ENCODE data around the gene PPM1F.
"Not testable (repeated sequence)": the region's sequence is repeated elsewhere in the genome, so short reads cannot be mapped to it uniquely, and the experiment has no call there.

The PPM1F gene

DNA sequence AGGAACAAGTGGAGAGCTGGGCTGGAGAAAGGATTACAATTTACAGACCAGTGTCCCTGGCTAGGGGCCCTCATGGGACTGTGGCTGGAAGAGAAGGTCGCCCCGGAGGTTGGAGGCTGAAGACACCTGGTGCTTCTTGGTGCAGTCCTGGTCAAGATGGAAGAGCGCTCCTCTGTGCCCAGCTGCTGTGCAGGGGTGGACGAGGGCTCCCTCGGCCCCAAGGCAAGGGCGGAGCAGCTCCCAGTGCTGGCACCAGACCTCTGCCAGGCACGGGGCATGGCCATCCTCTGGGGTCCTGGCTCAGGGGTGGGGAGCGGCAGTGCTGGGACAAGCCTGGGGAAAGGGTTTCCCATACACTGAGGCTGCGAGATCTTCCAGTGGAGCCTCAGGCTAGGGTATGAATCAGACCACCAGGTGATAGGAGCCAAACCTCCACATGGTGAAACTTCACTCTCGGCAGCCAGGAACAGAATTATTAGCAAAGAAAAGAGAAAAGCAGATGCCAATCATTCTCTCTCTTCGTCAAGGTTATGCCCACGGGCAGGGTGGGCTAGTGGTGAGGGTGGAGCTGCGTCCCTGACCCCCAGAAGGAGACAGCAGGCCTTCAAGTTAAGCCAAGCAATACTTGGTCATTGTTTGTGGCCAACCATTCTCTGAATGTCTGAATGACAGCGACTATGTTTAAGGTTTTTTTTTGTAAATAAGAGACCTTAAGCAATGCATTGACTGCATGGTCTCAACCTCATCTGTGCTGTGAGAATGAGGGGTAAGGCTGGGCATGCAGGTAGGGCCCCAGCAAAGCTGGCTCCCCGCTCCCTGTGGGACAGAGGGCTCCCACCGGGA, 32.1 kb downstream of the PPM1F start:
- no peak for DNase-seq (ENCODE audit: low read depth, low spot score)

DNA sequence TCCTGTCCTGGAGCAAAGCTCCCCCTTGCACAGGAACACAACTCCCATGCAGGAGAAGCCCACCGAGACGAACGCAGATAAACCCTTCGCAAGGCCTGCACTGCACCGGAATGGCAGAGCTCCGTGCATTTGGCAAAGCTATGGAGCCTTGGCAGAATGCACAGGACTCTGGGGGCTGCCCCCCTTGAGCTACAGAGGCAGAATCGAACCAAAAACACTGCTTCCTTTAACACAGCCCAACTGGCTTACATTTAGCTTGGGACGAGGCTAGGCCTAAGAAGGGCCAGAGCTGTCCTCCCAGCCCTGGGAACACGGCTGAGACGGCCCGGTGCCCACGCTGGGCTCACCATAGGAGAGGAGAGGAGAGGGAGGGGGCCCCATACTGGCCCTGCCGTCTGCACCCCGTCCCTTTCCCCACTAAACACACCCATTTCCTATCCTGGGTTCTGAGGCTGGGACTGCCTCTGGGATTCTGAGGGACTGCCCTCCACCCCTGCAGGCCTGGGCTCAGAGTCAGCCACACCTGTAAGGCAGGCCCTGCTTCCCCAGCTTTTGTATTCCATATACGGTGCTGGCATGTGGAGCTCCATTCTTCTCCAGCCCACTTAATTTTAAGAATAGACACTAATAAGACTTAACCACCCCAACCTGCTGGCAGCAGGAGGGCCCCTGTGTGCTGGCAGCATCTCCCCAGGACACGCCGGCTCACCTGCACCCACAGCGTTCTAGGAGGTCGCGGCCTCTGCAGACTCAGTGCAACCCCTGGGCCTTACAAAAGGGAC, 32.9 kb downstream of the PPM1F start:
- no peak for DNase-seq (ENCODE audit: low read depth, low spot score)

DNA sequence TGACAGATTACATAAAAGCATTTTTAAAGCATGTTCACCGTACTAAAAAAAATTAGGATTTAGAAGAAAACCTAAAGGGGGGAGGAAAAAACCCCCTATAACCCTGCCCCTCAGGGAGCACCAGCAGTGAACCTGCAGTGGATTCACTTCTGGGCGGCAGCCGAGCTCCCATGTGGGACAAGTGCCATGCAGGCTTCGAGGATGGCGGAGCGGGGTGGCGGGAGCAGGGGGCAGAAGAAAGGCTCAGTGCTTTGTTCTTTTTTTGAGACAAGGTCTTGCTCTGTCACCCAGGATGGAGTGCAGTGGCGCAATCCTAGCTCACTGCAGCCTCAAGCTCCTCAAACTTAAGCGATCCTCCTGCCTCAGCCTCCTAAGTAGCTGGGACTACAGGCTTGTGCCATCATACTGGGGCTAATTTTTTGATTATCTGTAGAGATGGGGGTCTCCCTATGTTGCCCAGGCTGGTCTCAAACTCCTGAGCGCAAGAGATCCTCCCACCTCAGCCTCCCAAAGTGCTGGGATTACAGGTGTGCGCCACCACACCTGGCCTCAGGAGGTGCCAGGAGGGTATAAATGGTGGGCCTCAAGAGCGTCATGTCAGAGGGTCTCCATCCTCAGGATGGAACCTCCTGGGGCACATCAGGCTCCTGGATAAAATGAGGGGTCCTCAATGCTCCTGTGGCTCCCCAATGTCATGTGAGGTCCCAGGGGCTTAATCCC, 34.0 kb downstream of the PPM1F start:
- no peak for DNase-seq (ENCODE audit: low read depth, low spot score)

DNA sequence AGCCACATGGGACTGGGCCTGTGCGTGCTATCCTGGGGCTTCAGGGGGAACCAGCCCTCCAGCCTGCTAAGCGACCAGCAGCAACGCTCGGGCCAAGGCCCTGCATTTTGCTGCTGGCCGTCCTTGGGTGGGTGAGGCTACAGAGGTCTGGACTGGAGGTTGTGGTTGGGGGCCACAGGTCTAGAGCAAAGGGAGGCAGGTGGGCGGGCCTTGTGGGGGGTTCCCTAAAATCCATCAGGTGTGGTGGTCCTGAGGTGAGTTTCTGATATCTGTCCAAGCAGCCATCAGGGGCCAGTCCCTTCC, 34.7 kb downstream of the PPM1F start:
- DNase-seq (ENCODE audit: low read depth, low spot score), result no peak

DNA sequence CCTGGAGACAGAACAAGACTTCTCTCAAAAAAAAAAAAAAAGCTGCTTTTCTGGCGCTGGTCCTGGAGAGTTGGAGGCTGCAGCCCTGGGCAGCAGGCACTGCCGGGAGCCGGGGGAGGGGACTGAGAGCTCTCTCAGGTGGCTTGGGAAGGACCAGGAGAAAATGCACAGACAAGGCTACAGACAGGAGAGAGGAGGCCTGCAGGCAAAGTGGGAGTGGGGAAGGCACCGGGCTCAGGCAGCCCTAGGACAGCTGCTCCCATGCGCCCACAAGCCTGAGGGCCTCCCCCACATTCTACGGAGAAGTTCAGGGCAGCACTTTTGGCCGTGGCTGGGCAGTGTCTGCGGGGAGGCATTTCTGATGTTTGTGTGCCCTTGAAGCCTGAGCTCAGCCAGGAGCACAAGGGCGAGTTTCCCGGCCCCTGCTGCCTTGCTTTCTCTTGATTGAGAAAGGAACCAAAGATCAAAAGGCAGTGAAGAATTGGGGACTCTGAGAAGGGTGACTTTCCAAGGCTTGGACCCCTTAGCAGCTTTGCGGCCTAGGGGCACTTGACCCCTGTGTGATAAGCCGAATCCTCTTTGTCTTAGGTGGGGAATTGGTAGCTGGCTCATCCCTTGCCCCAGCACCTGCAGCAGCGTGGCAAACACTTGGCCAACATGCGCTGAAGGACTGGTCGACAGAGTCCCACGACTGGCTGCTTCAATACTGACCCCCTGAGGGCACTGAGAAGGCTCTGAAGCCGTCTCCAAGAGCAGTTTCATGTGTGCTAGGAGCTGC, 35.3 kb downstream of the PPM1F start:
- DNase-seq (ENCODE audit: low read depth, low spot score), result no peak

DNA sequence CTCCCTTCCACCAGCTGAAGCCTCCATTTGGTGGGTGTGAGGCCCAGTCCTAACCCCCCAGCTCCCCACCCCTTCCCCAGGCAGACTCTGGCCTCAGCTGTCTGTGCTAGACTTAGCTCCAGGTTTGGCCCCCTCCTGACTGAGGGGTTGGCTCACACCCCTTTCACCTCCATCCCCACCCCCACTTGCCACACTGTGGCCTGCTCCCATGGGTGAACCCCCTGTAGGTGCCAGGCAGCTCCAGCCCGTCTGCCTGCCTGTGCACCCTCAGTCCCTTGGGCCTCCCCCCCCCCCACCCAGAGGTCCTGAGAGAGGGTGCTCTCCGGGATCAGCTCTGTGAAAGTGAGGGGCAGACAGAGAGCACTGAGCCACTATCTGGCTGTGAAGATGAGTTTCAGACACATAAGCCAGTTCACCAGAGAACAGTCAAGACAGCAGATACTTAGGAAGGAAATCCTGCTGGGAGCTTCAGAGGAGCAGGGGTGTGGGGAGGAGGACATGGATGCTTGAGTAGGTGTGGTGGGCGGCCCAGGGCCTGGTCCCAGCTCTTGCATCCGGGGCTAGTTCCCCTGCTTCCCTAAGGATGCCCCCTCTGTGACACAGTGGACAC, 36.2 kb downstream of the PPM1F start:
- DNase-seq (ENCODE audit: low read depth, low spot score), result no peak

DNA sequence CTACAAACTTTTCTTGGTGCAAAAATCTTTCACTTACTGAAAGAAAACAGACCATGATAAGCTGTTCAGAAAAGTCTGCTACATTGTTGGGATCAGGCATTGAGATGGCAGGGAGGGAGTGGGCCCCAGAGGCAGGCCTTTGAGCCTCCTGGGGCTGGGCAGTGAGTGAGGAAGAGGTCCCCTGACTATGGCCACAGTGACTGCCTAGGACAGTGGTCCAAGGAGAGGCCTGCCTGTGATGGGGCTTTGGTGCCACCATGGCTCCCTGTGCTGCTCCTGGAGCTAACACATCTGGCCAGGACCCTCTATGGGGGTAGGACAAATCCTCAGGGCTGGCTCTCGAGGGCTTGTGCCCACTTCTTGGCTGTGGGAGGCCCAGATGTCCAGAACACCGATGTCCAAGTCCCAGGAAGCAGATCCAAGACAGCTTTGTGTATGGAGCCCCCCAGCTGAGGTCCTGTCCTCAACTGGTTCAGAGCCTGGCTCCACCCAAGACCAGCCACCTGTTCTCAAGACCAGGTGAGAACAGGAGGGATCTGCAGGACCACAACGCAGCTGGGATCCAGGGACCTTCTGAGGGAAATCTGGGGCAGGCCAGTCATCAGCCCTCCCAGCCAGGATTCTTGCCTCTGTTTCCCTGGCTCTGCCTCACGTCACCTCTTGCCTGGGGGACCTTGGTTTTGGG, 36.9 kb downstream of the PPM1F start:
- DNase-seq (ENCODE audit: low read depth, low spot score), result no peak

DNA sequence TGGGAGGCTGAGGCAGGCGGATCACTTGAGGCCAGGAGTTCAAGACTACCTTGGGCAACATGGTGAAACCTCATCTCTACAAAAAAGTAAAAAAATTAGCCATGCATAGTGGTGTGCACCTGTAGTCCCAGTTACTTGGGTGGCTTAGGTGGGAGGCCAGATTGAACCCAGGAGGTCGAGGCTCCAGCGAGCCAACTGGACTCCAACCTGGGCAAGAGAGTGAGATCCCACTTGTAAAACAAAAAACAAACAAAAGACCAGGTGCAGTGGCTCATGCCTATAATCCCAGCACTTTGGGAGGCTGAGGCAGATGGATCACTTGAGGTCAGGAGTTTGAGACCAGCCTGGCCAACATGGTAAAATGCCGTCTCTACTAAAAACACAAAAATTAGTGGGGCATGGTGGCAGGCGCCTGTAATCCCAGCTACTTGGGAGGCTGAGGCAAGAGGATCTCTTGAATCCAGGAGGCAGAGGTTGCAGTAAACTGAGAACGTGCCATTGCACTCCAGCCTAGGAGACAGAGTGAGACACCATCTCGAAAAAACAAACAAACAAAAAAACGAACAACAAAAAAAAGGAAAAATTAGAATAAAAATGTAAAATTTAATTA, 38.5 kb downstream of the PPM1F start:
- not testable (repeated sequence) for DNase-seq (ENCODE audit: low read depth, low spot score)

DNA sequence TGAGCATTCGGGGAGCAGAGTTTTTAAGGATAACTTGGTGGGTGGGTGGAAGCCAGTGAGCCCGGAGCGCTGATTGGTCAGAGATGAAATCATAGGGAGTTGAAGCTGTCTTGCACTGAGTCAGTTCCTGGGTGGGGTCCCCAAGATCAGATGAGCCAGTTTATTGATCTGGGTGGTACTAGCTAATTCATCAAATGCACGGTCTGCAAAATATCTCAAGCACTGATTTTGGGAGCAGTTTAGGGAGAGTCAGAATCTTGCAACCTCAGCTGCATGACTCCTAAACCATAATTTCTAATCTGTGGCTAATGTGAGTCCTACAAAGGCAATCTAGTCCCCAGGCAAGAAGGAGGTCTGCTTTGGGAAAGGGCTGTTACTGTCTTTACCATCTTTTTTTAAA, 42.3 kb downstream of the PPM1F start:
- not testable (repeated sequence) for DNase-seq (ENCODE audit: low read depth, low spot score)

DNA sequence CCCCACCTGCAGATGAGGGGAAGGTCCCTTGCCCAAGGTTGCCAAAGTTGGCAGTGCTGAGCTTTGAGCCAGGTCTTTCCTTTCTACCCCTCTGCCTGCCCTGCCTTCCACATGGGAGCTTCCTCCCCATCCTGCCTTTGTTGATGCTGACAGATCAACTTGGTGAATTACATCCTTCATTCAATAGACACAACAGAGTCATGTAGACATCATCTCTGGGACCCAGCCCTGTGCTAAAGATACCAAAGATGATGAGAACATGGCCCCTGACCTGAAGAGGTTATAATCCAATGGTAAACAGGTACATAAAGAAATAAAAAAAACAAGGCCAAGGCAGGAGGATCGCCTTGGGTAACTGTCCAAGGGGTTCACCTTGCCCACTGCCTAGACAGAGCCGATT, 42.8 kb downstream of the PPM1F start:
- no peak for DNase-seq (ENCODE audit: low read depth, low spot score)

DNA sequence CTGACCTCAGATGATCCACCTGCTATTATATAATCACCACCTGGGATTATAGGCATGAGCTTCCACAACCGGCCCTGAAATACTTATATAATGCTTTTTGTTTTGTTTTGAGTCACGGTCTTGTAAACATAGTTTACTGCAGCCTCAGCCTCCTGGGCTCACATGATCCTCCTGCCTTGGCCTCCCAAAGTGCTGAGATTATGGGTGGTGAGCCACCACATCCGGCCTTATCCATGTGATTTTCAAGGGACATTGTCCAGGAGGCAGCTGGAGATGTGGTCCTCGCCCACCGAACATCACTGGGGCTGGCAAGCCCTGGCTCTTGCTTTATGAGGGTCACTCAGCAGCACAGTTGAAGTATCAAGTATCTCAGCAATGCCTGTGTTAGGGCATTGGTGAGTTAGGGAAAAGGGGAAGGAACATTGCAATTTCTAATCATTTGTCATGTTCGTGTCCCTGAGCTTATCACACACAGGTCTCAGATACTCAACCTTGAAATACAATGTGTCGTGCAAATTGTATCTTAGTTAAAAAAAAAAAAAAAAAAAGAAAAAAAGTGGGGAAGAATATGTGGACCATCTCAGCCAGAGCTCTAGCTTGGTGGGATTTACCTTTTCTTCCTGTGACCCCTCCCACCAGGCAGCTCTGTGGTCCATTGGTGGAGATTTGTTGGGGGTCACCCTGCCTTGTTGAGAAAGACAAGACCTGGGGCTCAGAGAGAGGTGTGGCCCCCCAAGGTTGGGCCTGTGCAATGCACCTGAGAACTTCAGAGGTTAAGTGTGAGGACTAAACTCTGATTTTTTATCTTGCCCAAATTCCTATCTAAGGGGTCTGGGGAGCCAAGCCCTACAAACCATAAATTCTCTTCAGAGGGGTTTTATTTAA, 44.8 kb downstream of the PPM1F start:
- DNase-seq (ENCODE audit: low read depth, low spot score), result no peak

DNA sequence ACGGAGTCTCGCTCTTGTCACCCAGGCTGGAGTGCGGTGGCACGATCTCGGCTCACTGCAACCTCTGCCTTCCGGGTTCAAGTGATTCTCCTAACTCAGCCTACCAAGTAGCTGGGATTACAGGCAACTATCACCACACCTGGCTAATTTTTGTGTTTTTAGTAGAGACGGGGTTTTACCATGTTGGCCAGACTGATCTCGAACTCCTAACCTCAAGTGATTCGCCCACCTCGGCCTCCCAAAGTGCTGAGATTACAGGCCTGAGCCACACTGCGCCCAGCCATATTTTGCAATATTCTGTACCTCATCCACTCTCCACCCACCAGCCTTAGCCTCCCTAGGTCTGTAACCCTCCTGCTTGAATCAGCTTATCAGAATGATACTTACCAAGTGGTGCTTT, 47.4 kb downstream of the PPM1F start:
- not testable (repeated sequence) for DNase-seq (ENCODE audit: low read depth, low spot score)

DNA sequence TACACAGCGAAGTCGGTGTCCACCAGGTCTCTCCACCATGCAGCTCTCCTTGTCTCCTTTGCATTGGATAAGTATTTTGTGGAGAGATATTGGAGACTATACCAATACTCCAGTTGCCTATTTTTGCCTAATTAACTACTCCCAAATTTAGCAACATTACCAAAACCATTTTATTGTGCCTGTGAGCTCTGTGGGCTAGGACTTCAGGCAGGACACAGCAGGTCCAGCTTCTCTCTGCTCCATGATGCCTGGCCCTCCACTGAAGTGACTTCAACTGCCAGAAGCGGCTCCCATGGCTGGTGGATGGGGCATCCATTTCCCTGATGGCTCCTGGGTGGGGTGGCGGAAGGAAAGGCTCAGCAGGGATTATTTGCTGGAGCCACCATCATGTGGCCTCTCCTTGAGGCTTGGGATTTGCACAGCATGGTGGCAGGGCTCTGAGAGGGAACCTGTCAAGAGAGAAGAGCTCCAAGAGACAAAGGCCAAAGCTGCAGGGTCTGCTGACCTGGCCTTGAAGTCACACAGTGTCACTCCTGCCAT, 48.3 kb downstream of the PPM1F start:
- no peak for DNase-seq (ENCODE audit: low read depth, low spot score)

DNA sequence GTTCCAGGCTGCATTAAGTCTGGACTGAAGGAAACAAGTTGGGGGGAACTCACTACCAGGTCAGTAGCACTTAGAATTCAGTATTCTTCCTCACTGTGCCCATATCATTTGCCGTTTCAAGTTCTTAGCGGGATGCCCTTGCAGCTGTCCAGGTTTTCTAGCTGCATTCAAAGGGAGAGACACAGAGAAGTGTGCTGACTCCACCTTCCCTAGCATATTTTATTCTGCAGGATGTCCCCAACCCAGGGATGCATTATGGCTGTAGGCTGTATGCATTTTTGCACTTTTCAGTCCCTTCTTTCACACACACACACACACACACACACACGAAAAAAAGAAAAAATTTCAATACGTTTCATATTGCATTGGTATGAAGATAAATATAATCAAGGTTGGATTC, 49.4 kb downstream of the PPM1F start:
- no peak for DNase-seq (ENCODE audit: low read depth, low spot score)

DNA sequence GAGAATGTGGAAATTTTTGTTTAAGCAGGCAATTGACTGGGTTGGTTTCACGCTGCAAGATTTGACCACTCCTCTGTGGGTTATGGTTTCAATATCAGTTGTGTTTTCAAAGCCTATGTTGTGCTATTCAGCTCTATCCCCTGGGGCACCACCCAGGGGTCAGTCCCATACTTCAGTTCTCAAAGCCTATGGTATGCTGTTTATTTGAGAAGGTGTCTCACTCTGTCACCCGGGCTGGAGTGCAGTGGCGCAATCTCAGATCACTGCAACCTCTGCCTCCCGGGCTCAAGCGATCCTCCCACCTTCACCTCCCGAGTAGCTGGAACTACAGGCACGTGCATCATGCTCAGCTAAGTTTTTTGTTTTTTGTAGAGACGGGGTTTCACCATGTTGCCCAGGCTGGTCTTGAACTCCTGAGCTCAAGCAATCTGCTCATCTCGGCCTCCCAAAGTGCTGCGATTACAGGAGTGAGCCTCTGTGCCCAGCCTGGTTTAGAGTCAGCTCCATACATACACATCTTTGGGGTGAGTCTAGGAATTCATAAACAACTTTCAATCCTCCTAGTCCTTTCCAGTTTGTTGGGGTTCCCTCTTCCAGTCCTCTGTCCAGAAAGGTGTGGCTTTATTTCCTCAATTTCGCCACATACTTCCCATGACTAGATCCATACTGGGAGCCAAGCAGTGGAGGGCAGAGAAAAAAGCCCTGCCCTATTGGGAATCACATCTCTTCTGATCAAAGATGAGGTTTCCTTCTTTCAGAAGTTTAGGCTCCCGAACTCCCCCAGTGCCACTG, 50.2 kb downstream of the PPM1F start:
- DNase-seq (ENCODE audit: low read depth, low spot score), result no peak

DNA sequence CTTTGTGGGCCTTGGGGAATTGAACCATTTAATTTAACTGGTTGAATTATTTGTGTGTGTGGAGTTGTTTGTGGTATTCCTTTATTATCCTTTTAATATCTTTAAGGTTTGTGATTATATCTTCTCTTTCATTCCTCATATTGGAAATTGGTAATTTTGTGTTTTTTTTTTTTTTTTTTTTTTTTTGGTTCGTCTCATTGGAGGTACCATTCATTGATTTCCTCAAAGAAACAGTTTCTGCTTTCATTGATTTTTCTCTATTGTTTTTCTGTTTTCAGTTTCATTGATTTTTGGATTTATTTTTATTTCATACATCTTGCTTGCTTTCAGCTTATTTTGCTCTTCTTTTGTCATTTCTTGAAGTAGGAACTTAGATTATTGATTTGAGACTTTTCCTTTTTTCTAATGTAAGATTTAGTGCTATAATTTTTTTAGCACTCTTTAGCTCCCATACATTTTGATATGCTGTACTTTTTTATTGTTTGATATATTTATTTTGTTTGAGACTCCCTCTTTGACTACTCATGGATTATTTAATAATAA, 54.2 kb downstream of the PPM1F start:
- DNase-seq (ENCODE audit: low read depth, low spot score), result no peak

DNA sequence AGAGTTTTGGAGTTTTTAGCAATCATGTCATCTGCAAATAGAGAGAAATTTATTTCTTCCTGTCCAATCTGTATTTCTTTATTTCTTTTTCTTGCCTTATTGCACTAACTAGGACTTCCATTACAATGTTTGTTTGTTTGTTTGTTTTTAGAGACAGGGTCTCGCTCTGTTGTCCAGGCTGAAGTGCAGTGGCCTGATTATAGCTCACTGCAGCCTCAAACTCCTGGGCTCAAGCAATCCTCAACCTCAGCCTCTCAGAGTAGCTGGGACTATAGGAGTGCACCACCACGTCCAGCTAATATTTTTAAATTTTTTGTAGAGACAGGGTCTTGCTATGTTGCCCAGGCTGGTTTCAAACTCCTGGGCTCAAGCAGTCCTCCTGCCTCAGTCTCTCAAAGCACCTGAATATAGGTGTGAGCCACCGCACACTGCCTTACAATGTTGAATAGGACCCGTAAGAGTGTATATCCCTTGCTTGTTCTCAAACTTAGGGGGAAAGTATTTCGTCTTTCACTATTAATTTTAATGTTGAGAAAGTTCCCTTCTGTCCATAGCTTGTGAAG, 55.6 kb downstream of the PPM1F start:
- DNase-seq (ENCODE audit: low read depth, low spot score), result no peak

DNA sequence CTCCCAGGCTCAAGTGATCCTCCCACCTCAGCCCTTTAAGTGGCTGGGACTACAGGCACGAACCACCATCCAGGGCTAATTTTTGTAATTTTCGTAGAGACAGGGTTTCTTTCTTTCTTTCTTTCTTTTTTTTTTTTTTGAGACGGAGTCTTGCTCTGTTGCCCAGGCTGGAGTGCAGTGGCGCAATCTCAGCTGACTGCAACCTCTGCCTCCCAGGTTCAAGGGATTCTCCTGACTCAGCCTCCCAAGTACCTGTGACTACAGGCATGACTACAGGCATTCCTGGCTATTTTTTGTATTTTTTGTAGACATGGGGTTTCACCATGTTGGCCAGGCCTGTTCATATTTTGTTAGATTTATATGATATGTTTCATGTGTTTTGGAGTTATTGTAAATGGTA, 56.4 kb downstream of the PPM1F start:
- DNase-seq (ENCODE audit: low read depth, low spot score), result not testable (repeated sequence)

All from activated naive CD8-positive, alpha-beta T cell treated with anti-CD3 and anti-CD28 coated beads, Interleukin-2, amount 50 U/mL, for 16 hours (primary cell).